Measurements from ENCODE around the gene BANK1. TPM values are rescaled to one million over a fixed set of nuclear protein-coding genes. Genes with fewer than 3 reads are reported as not detected.

BANK1 gene
- total RNA-seq, 4 donors from 2014 or later: 0.20 to 22.4 (median 9.4) TPM

GRCh38 chr4:101793397-101793796 is 2.9 kb downstream of the BANK1 start:
- no peak overlapping the region for H3K27ac ChIP-seq
- no peak for DNase-seq
- in situ Hi-C loops (cut with MboI; ENCODE audit: low pct_ligation_motif_present in 1 of 4, low pct_unique_long_range_greater_than_20kb in 1 of 4, low sequenced_read_pairs in 3 of 4) (no loop called here), intact Hi-C loops (cut with DNase I; ENCODE audit: low total_unique reads) (no loop called here)
- no peak for TF ChIP-seq POLR2AphosphoS5 (IDR thresholded peaks at IDR 0.05)
- no peak for TF ChIP-seq POLR2A (IDR thresholded peaks at IDR 0.05)
- no peak overlapping the region for H3K4me3 ChIP-seq
- peaks cover 7% of the 10 kb centered on the region for H3K27me3 ChIP-seq
- no peaks in the 10 kb centered on the region for H3K36me3 ChIP-seq
- H3K4me1 ChIP-seq: peaks cover 0 to 16% (median 5%) of the 10 kb centered on the region in 4 donors
- H3K9me3 ChIP-seq: no peaks in the 10 kb centered on the region

GRCh38 chr4:101794806-101795205 is 4.3 kb downstream of the BANK1 start:
- in situ Hi-C loops (cut with MboI; ENCODE audit: low pct_ligation_motif_present in 1 of 4, low pct_unique_long_range_greater_than_20kb in 1 of 4, low sequenced_read_pairs in 3 of 4): no loop called here
- intact Hi-C loops (cut with DNase I; ENCODE audit: low total_unique reads): no loop called here

GRCh38 chr4:101795704-101796103 is 5.2 kb downstream of the BANK1 start:
- intact Hi-C loops (cut with DNase I; ENCODE audit: low total_unique reads) (no loop called here), in situ Hi-C loops (cut with MboI; ENCODE audit: low pct_ligation_motif_present in 1 of 4, low pct_unique_long_range_greater_than_20kb in 1 of 4, low sequenced_read_pairs in 3 of 4) (no loop called here)
- Histone ChIP-seq H3K4me1 (peaks cover 0 to 8% (median 2%) of the 10 kb centered on the region in 4 donors), H3K36me3 (no peaks in the 10 kb centered on the region), H3K9me3 (no peaks in the 10 kb centered on the region), H3K4me3 (no peak overlapping the region), H3K27me3 (peaks cover 6% of the 10 kb centered on the region), H3K27ac (no peak overlapping the region)
- no peak for DNase-seq
- TF ChIP-seq POLR2A (IDR thresholded peaks at IDR 0.05): no peak
- no peak for TF ChIP-seq EP300 (IDR thresholded peaks at IDR 0.05; ENCODE audit: low read depth)
- no peak for TF ChIP-seq CTCF (IDR thresholded peaks at IDR 0.05)
- TF ChIP-seq POLR2AphosphoS5 (IDR thresholded peaks at IDR 0.05): no peak

More at GRCh38 chr4:101794806-101795205, 4.3 kb downstream of the BANK1 start:
- no peak for TF ChIP-seq POLR2AphosphoS5 (IDR thresholded peaks at IDR 0.05)
- no peak for TF ChIP-seq POLR2A (IDR thresholded peaks at IDR 0.05)
- TF ChIP-seq EP300 (IDR thresholded peaks at IDR 0.05; ENCODE audit: low read depth): no peak
- no peak for TF ChIP-seq CTCF (IDR thresholded peaks at IDR 0.05)
- WGBS, 2 donors (ENCODE audit: low coverage in 1 of 2): 64 to 75% methylated on average over 1 of the region's 1 CpG
- Histone ChIP-seq H3K9me3 (no peaks in the 10 kb centered on the region), H3K27me3 (peaks cover 7% of the 10 kb centered on the region), H3K4me1 (peaks cover 0 to 16% (median 5%) of the 10 kb centered on the region in 4 donors), H3K36me3 (no peaks in the 10 kb centered on the region), H3K4me3 (no peak overlapping the region), H3K27ac (no peak overlapping the region)
- no peak for DNase-seq

- Histone ChIP-seq H3K4me3 (no peak overlapping the region), H3K36me3 (no peaks in the 10 kb centered on the region), H3K27me3 (no peaks in the 10 kb centered on the region), H3K27ac (no peak overlapping the region), H3K9me3 (no peaks in the 10 kb centered on the region), H3K4me1 (no peaks in the 10 kb centered on the region)
- in situ Hi-C loops (cut with MboI; ENCODE audit: low pct_ligation_motif_present in 1 of 4, low pct_unique_long_range_greater_than_20kb in 1 of 4, low sequenced_read_pairs in 3 of 4): no loop called here
- TF ChIP-seq EP300 (IDR thresholded peaks at IDR 0.05; ENCODE audit: low read depth): no peak
- TF ChIP-seq POLR2AphosphoS5 (IDR thresholded peaks at IDR 0.05): no peak
- DNase-seq: no peak
- 43 to 55% methylated on average over 2 to 3 of the region's 3 CpGs for WGBS, 2 donors (ENCODE audit: low coverage in 1 of 2)
- intact Hi-C loops (cut with DNase I; ENCODE audit: low total_unique reads): no loop called here
Observed at GRCh38 chr4:101801958-101802357, 11.4 kb downstream of the BANK1 start.

- Histone ChIP-seq H3K27me3 (no peaks in the 10 kb centered on the region), H3K4me3 (no peak overlapping the region), H3K9me3 (no peaks in the 10 kb centered on the region), H3K4me1 (no peaks in the 10 kb centered on the region), H3K27ac (no peak overlapping the region), H3K36me3 (no peaks in the 10 kb centered on the region)
- in situ Hi-C loops (cut with MboI; ENCODE audit: low pct_ligation_motif_present in 1 of 4, low pct_unique_long_range_greater_than_20kb in 1 of 4, low sequenced_read_pairs in 3 of 4): no loop called here
- intact Hi-C loops (cut with DNase I; ENCODE audit: low total_unique reads): no loop called here
- 44 to 51% methylated on average over 2 of the region's 2 CpGs for WGBS, 2 donors (ENCODE audit: low coverage in 1 of 2)
- no peak for DNase-seq
- TF ChIP-seq EP300 (IDR thresholded peaks at IDR 0.05; ENCODE audit: low read depth) (no peak), POLR2AphosphoS5 (IDR thresholded peaks at IDR 0.05) (no peak), POLR2A (IDR thresholded peaks at IDR 0.05) (no peak), CTCF (IDR thresholded peaks at IDR 0.05) (no peak)
Observed at GRCh38 chr4:101806914-101807313, 16.4 kb downstream of the BANK1 start.

Data from transverse colon (tissue), 4 donors.